ENCODE results near the gene NME4.

Gene NME4

GRCh38 chr16:377419-377951 is 19.5 kb upstream of the NME4 start:
- DNase-seq: peak; percentile 24

- DNase-seq: peak; percentile 13
Observed at GRCh38 chr16:378113-378820, 18.7 kb upstream of the NME4 start.

- DNase-seq: no peak
Observed at GRCh38 chr16:378821-379182, 18.2 kb upstream of the NME4 start.

- peak; percentile 18 for DNase-seq
Observed at GRCh38 chr16:379183-379960, 17.6 kb upstream of the NME4 start.

- peak; percentile 20 for DNase-seq
Observed at GRCh38 chr16:379961-380761, 16.8 kb upstream of the NME4 start.

GRCh38 chr16:380762-381011 is 16.3 kb upstream of the NME4 start:
- DNase-seq: no peak

- DNase-seq: peak; percentile 49
Observed at GRCh38 chr16:381012-381788, 15.8 kb upstream of the NME4 start.

GRCh38 chr16:381789-382717 is 14.9 kb upstream of the NME4 start, which contains the start of gene PGAP6:
PGAP6 (minus strand) TSS chr16:381978; CDS start chr16:381821, 157 bp downstream.
- peak; percentile 71 for DNase-seq

- DNase-seq: peak; percentile 25
Observed at GRCh38 chr16:383326-384051, 13.5 kb upstream of the NME4 start.

GRCh38 chr16:386641-387156 is 10.3 kb upstream of the NME4 start:
- peak; percentile 14 for DNase-seq

- DNase-seq: peak; percentile 24
Observed at GRCh38 chr16:387761-388666, 9.0 kb upstream of the NME4 start.

GRCh38 chr16:389352-389751 is 7.6 kb upstream of the NME4 start:
- DNase-seq: peak; percentile 12

GRCh38 chr16:391885-392335 is 5.1 kb upstream of the NME4 start:
- DNase-seq: peak; percentile 57

- peak; percentile 21 for DNase-seq
Observed at GRCh38 chr16:392450-393030, 4.5 kb upstream of the NME4 start.

- DNase-seq: no peak
Observed at GRCh38 chr16:396199-396598, 800 bp upstream of the NME4 start.

- DNase-seq: no peak
Observed at GRCh38 chr16:396605-397004, 394 bp upstream of the NME4 start.

GRCh38 chr16:397736-398332 is 835 bp downstream of the NME4 start:
- DNase-seq: peak; percentile 78

- no peak for DNase-seq
Observed at GRCh38 chr16:398561-399339, 1.8 kb downstream of the NME4 start.

Measured in right hindlimb (tissue), 1 donor.